IMR-90 (cell line): Measurements from ENCODE around the gene LINC00305. TPM values are rescaled to one million over a fixed set of nuclear protein-coding genes. Genes with fewer than 3 reads are reported as not detected.

ENCODE experiments used
- ATAC-seq: fragments of 200-7000 bp; cut with Tn5 transposase; 2 replicates; pipeline ENCODE4 v1.9.1; 2020; ENCODE audit warnings: low read depth, mild to moderate bottlenecking, moderate library complexity
- BruUV-seq: library from RNA; stranded (reverse); fragments of 400-500 nt; replicated peaks from 2 replicates; lab custom pipeline; 2021; lab: Mats Ljungman, UMichigan
- CTCF ChIA-PET: fragments of 300-600 bp; formaldehyde crosslinking; extraction: SDS; loops from one replicate; lab custom pipeline; 2021; ENCODE audit warnings: antibody characterized with exemption; lab: Yijun Ruan, JAX
- POLR2A ChIA-PET: fragments of 300-600 bp; sonication (Branson Sonifier 250); formaldehyde crosslinking; loops from one replicate; lab custom pipeline; 2022; ENCODE audit warnings: antibody characterized with exemption; ENCODE audit not compliant: unreplicated experiment; lab: Charles Lee
- DNase-seq: peaks from one replicate; pipeline ENCODE4 v3.0.0; 2013
- H2AFZ ChIP-seq: replicated peaks from 2 replicates; pipeline ENCODE3; 2013; ENCODE audit warnings: low read length, mild to moderate bottlenecking; ENCODE audit not compliant: poor library complexity
- H2AK5ac ChIP-seq: 2 replicates; pipeline ENCODE4 v1.6.1; 2013; ENCODE audit warnings: low read depth, low read length, inconsistent platforms
- H2AK9ac ChIP-seq: replicated peaks from 2 replicates; pipeline ENCODE3; 2013; ENCODE audit warnings: mild to moderate bottlenecking, low read depth, low read length, moderate library complexity; ENCODE audit not compliant: poor library complexity
- H2BK120ac ChIP-seq: 2 replicates; pipeline ENCODE4 v1.6.1; 2013; ENCODE audit warnings: low read depth, low read length, inconsistent platforms
- H2BK15ac ChIP-seq: 3 replicates; pipeline ENCODE4 v1.6.1; 2013; ENCODE audit warnings: low read depth, low read length, inconsistent platforms
- H2BK20ac ChIP-seq: 2 replicates; pipeline ENCODE4 v1.6.1; 2013; ENCODE audit warnings: low read depth, mild to moderate bottlenecking, inconsistent platforms, low read length, moderate library complexity
- H2BK5ac ChIP-seq: 2 replicates; pipeline ENCODE4 v1.6.1; 2013; ENCODE audit warnings: mild to moderate bottlenecking, low read depth, low read length, inconsistent platforms; ENCODE audit not compliant: poor library complexity, severe bottlenecking
- H3K14ac ChIP-seq: replicated peaks from 2 replicates; pipeline ENCODE4 v1.6.1; 2013; ENCODE audit warnings: low read depth, low read length, inconsistent platforms
- H3K18ac ChIP-seq: 2 replicates; pipeline ENCODE4 v1.6.1; 2013; ENCODE audit warnings: low read depth, low read length, control low read depth
- H3K23ac ChIP-seq: 2 replicates; pipeline ENCODE4 v1.6.1; 2013; ENCODE audit warnings: low read depth, low read length, inconsistent platforms
- H3K27ac ChIP-seq: 2 replicates; pipeline ENCODE4 v1.5.1; 2013; ENCODE audit warnings: mild to moderate bottlenecking, control low read depth, low read length; ENCODE audit not compliant: insufficient read depth
- H3K27me3 ChIP-seq: 2 replicates; pipeline ENCODE4 v1.6.1; 2013; ENCODE audit warnings: low read length; ENCODE audit not compliant: control insufficient read depth, insufficient read depth
- H3K36me3 ChIP-seq: 2 replicates; pipeline ENCODE4 v1.6.1; 2013; ENCODE audit warnings: low read length, mixed read lengths; ENCODE audit not compliant: control insufficient read depth, insufficient read depth
- H3K4ac ChIP-seq: 2 replicates; pipeline ENCODE4 v1.6.1; 2013; ENCODE audit warnings: low read depth, low read length, inconsistent platforms
- H3K4me1 ChIP-seq: 2 replicates; pipeline ENCODE4 v1.6.1; 2013; ENCODE audit warnings: low read length, mixed read lengths; ENCODE audit not compliant: control insufficient read depth, insufficient read depth
- H3K4me2 ChIP-seq: 2 replicates; pipeline ENCODE4 v1.6.1; 2013; ENCODE audit warnings: low read depth, mild to moderate bottlenecking, control low read depth, low read length, moderate library complexity
- H3K4me3 ChIP-seq: 2 replicates; pipeline ENCODE4 v1.5.1; 2013; ENCODE audit warnings: low read depth, mild to moderate bottlenecking, control low read depth, low read length, moderate library complexity; ENCODE audit not compliant: insufficient read depth
- H3K56ac ChIP-seq: 2 replicates; pipeline ENCODE4 v1.6.1; 2013; ENCODE audit warnings: low read length, inconsistent platforms; ENCODE audit not compliant: insufficient read depth; ENCODE audit errors: extremely low read depth
- H3K79me1 ChIP-seq, 2 experiments: 2 replicates each; pipeline ENCODE4 v1.6.1; 2013; ENCODE audit warnings: low read length in 2 of 2, inconsistent platforms in 1 of 2, low read depth in 1 of 2
- H3K9ac ChIP-seq: 2 replicates; pipeline ENCODE4 v1.6.1; 2013; ENCODE audit warnings: low read depth, low read length, control low read depth
- H3K9me1 ChIP-seq: 2 replicates; pipeline ENCODE4 v1.6.1; 2013; ENCODE audit warnings: low read length, inconsistent platforms; ENCODE audit not compliant: insufficient read depth
- H3K9me3 ChIP-seq: 2 replicates; pipeline ENCODE4 v1.6.1; 2013; ENCODE audit warnings: low read length; ENCODE audit not compliant: control insufficient read depth, insufficient read depth
- H4K20me1 ChIP-seq: 2 replicates; pipeline ENCODE4 v1.6.1; 2013; ENCODE audit warnings: low read length, inconsistent platforms; ENCODE audit not compliant: insufficient read depth
- H4K5ac ChIP-seq: 2 replicates; pipeline ENCODE4 v1.6.1; 2013; ENCODE audit warnings: mild to moderate bottlenecking, low read depth, low read length, control low read depth
- H4K8ac ChIP-seq, 2 experiments: 2 replicates each; pipeline ENCODE4 v1.6.1; 2013; ENCODE audit warnings: low read depth in 2 of 2, low read length in 2 of 2, control low read depth in 1 of 2, inconsistent platforms in 1 of 2
- H4K91ac ChIP-seq: 2 replicates; pipeline ENCODE4 v1.6.1; 2013; ENCODE audit warnings: low read depth, low read length, inconsistent platforms; ENCODE audit not compliant: insufficient read depth
- BHLHE40 ChIP-seq: fragments of 150-350 bp; IDR thresholded peaks from 2 replicates; pipeline ENCODE4 v1.6.1; 2016; ENCODE audit warnings: mild to moderate bottlenecking, low read depth, low read length
- CHD1 ChIP-seq: IDR thresholded peaks from 2 replicates; pipeline ENCODE4 v1.6.1; 2012; ENCODE audit warnings: low read depth, low read length, improper control_type of control experiment
- MAFK ChIP-seq: IDR thresholded peaks from 2 replicates; pipeline ENCODE4 v1.6.1; 2012; ENCODE audit warnings: low read depth, low read length, improper control_type of control experiment
- MXI1 ChIP-seq: IDR thresholded peaks from 2 replicates; pipeline ENCODE4 v1.6.1; 2012; ENCODE audit warnings: low read depth, mild to moderate bottlenecking, low read length, moderate library complexity, borderline replicate concordance
- NFE2L2 ChIP-seq: fragments of 150-350 bp; IDR thresholded peaks from 2 replicates; pipeline ENCODE4 v1.6.1; 2016; ENCODE audit warnings: low read depth, mild to moderate bottlenecking, low read length
- RCOR1 ChIP-seq: IDR thresholded peaks from 2 replicates; pipeline ENCODE4 v1.6.1; 2012; ENCODE audit warnings: mild to moderate bottlenecking, low read length, improper control_type of control experiment; ENCODE audit not compliant: insufficient replicate concordance
- RFX5 ChIP-seq: IDR thresholded peaks from 2 replicates; pipeline ENCODE4 v1.8.0; 2012; ENCODE audit warnings: low read depth, mild to moderate bottlenecking, low read length, moderate library complexity
- SMC3 ChIP-seq: fragments of 150-350 bp; IDR thresholded peaks from 2 replicates; pipeline ENCODE4 v1.6.1; 2016; ENCODE audit warnings: low read depth, mild to moderate bottlenecking, antibody characterized with exemption, low read length, moderate library complexity
- USF2 ChIP-seq: fragments of 150-350 bp; IDR thresholded peaks from 2 replicates; pipeline ENCODE4 v1.6.1; 2017; ENCODE audit warnings: mild to moderate bottlenecking, antibody characterized with exemption, low read length, low read depth
- WGBS, 2 experiments: methylation state at CpG; one replicate each; pipeline versions ENCODE4 v1.1.5 to v1.1.7; 2013; ENCODE audit warnings: missing lambda C conversion rate in 2 of 2; ENCODE audit not compliant: insufficient read length in 1 of 2; ENCODE audit errors: extremely low coverage in 2 of 2; 5-methylcytosine and 5-hydroxymethylcytosine counted together
- dilution Hi-C: fragments of 300-500 bp; cut with HindIII; formaldehyde crosslinking; loops from one replicate; pipeline ENCODE4 v1.14.3; 2018; ENCODE audit warnings: low sequenced_read_pairs; ENCODE audit not compliant: unreplicated experiment
- in situ Hi-C: fragments of 300-500 bp; cut with MboI; formaldehyde crosslinking; loops from 3 replicates; pipeline ENCODE4 v1.14.3; 2019; ENCODE audit warnings: low sequenced_read_pairs, inconsistent platforms, mixed read lengths
- intact Hi-C: fragments of 100-400 bp; cut with micrococcal nuclease; formaldehyde crosslinking; loops from 2 replicates; pipeline ENCODE4 v1.10.0; 2022
- polyA plus RNA-seq, 3 experiments: library from polyadenylated mRNA; depleted of rRNA; stranded (reverse); fragments of >200 nt; gene quantifications; 2 replicates each; pipeline ENCODE4 v1.2.3, GENCODE V29; 2012; ENCODE audit warnings: low replicate concordance in 1 of 3
- total RNA-seq: library from RNA; depleted of rRNA; stranded (reverse); fragments of >200 nt; gene quantifications from 2 replicates; pipeline ENCODE4 v1.2.3, GENCODE V29; 2012

LINC00305 gene
- total and polyA plus RNA-seq, 2 of the 4 experiments (the other 2 are of a cell fraction), result not detected

GRCh38 chr18:64103986-64104385, 44.9 kb downstream of the LINC00305 start:
- Histone ChIP-seq H2BK5ac (no peak overlapping the region), H4K20me1 (no peaks in the 10 kb centered on the region), H3K56ac (no peak overlapping the region), H3K4me3 (no peak overlapping the region), H3K27me3 (no peaks in the 10 kb centered on the region), H3K9me3 (peaks cover 14% of the 10 kb centered on the region), H3K79me1 (no peaks in the 10 kb centered on the region), H2AK5ac (no peak overlapping the region), H2AFZ (no peak overlapping the region), H3K36me3 (no peaks in the 10 kb centered on the region), H3K9me1 (no peaks in the 10 kb centered on the region), H3K4me1 (no peaks in the 10 kb centered on the region), H2BK15ac (no peak overlapping the region), H3K27ac (no peak overlapping the region), H4K8ac (no peak overlapping the region), H3K4ac (no peak overlapping the region), H4K5ac (no peak overlapping the region), H3K23ac (no peak overlapping the region), H3K14ac (no peak overlapping the region), H4K91ac (no peak overlapping the region), H2BK20ac (no peak overlapping the region), H3K9ac (no peak overlapping the region), H3K4me2 (no peak overlapping the region), H2AK9ac (no peak overlapping the region), H2BK120ac (no peak overlapping the region), H3K18ac (no peak overlapping the region)
- ChIA-PET CTCF (no interaction called here), POLR2A (no interaction called here)
- WGBS, 2 experiments, result no CpG with 5 or more reads among the region's 4 CpGs
- ATAC-seq (no peak), DNase-seq (no peak)
- intact Hi-C loops, result no loop called here
- in situ Hi-C loops, result no loop called here
- no TSS peak for BruUV-seq
- dilution Hi-C loops, result no loop called here
- TF ChIP-seq RFX5 (no peak), MXI1 (no peak), SMC3 (no peak), RCOR1 (no peak), MAFK (no peak), CHD1 (no peak), BHLHE40 (no peak), NFE2L2 (no peak), USF2 (no peak)
